ENCODE measurements around the gene BRF1.

BRF1 gene

GRCh38 chr14:105173901-105174894 is 126.6 kb downstream of the BRF1 start:
- DNase-seq: no peak
- no peaks in the 10 kb centered on the region for H3K9me3 ChIP-seq
- H3K36me3 ChIP-seq: no peaks in the 10 kb centered on the region
- no peaks in the 10 kb centered on the region for H3K4me1 ChIP-seq
- no peak for TF ChIP-seq CTCF (IDR thresholded peaks at IDR 0.05; ENCODE audit: low read depth, low read length)
- no peaks in the 10 kb centered on the region; the same call in 1 of the 2 replicates for H3K27me3 ChIP-seq
- no peak overlapping the region for H3K4me3 ChIP-seq (ENCODE audit: low read depth, low read length)

- no peaks in the 10 kb centered on the region for H3K36me3 ChIP-seq
- H3K27me3 ChIP-seq: peaks cover 3% of the 10 kb centered on the region; the same call in 1 of the 2 replicates
- no peaks in the 10 kb centered on the region for H3K9me3 ChIP-seq
- no peak for TF ChIP-seq CTCF (IDR thresholded peaks at IDR 0.05; ENCODE audit: low read depth, low read length)
- no peak overlapping the region for H3K4me3 ChIP-seq (ENCODE audit: low read depth, low read length)
- no peak for DNase-seq
- no peaks in the 10 kb centered on the region for H3K4me1 ChIP-seq
Measured at GRCh38 chr14:105173145-105173544, 127.7 kb downstream of the BRF1 start.

GRCh38 chr14:105172476-105172875 is 128.3 kb downstream of the BRF1 start:
- no peaks in the 10 kb centered on the region for H3K36me3 ChIP-seq
- H3K9me3 ChIP-seq: no peaks in the 10 kb centered on the region
- peaks cover 8% of the 10 kb centered on the region for H3K27me3 ChIP-seq
- H3K4me3 ChIP-seq (ENCODE audit: low read depth, low read length): no peak overlapping the region
- DNase-seq: no peak
- no peaks in the 10 kb centered on the region for H3K4me1 ChIP-seq
- TF ChIP-seq CTCF (IDR thresholded peaks at IDR 0.05; ENCODE audit: low read depth, low read length): no peak

- peaks cover 14% of the 10 kb centered on the region for H3K27me3 ChIP-seq
- TF ChIP-seq CTCF (IDR thresholded peaks at IDR 0.05; ENCODE audit: low read depth, low read length): no peak
- no peaks in the 10 kb centered on the region for H3K4me1 ChIP-seq
- no peaks in the 10 kb centered on the region for H3K36me3 ChIP-seq
- no peak overlapping the region for H3K4me3 ChIP-seq (ENCODE audit: low read depth, low read length)
- no peak for DNase-seq
- H3K9me3 ChIP-seq: no peaks in the 10 kb centered on the region
Measured at GRCh38 chr14:105171004-105171673, 129.7 kb downstream of the BRF1 start.

- Histone ChIP-seq H3K36me3 (no peaks in the 10 kb centered on the region), H3K4me1 (no peaks in the 10 kb centered on the region), H3K4me3 (ENCODE audit: low read depth, low read length) (no peak overlapping the region), H3K9me3 (no peaks in the 10 kb centered on the region), H3K27me3 (peaks cover 14% of the 10 kb centered on the region)
- no peak for TF ChIP-seq CTCF (IDR thresholded peaks at IDR 0.05; ENCODE audit: low read depth, low read length)
- no peak for DNase-seq
Measured at GRCh38 chr14:105169776-105170655, 130.8 kb downstream of the BRF1 start.
